HG03060 (cell line): ENCODE measurements around the gene TAF10.

Experiments used
- ATAC-seq: cut with Tn5 transposase; IDR thresholded peaks from one replicate; pipeline ENCODE4 v1.9.1; 2021; ENCODE audit warnings: low read depth, moderate number of reproducible peaks; ENCODE audit not compliant: unreplicated experiment

TAF10 gene

DNA sequence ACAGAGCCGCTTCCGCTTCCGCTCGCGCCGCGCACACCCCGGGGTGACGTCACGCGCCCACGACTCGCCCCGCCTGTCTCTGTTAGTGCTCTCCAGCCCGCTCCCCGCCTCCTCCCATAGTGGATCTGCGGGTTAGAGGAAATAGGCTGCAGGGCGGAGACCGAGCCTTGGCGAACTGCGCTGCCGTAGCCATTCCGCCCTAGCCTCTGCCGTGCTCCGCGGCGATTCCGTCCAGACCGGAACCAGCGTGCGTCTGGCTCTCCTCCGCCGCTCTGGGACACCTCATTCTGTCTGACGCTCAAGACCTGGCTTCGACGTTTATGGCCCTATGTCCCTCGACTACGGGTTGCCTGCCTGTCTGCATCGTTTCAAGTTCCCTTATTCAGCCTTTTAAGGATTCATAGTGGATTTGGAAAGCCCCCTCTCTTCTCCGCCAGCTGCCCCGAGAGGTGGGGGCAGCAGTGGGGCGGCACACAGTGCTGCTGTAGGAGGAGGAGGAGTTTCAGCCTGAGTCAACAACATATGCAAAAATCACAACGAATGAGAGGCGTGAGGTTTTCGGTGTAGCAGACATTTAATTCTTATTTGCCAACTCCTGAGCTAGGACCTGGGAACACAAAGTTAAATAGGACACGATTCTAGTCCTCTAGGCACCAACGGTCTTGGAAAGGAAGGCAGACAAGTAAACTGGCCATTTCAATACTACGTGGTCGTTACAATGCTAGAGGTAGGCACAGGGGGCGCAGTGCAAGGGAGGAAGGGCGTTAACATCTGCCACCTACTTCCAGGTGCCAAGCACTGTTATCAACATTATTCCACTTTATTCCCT is at the start of gene TAF10:
Gene TAF10, minus strand, starts transcription at position 4 of the 829 bp plus-strand sequence. CDS start 27 bp downstream, outside the sequence.
- peak; percentile 58 for ATAC-seq

DNA sequence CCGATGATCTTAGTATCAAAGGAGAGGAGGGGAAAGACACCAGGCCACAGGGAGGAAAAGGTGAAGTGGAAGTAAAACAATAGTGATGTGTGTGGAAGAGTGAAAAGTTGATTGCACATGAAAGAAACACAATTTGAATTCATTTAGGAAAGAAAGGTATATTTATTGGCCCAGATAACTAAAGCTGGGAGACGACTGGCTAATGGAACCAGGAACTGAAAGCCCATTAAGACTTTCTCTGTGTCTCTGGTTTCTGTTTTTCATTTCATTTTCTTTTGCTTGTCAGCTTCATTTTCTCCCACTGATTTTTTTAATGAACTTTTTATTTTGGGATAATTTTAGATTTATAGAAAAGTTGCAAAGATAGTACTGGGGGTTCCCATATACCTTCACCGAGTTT is 48.7 kb upstream of the TAF10 start:
- ATAC-seq: no peak

- no peak for ATAC-seq
These were observed 46.6 kb upstream of the TAF10 start for GRCh38 chr11:6658647-6659046.

DNA sequence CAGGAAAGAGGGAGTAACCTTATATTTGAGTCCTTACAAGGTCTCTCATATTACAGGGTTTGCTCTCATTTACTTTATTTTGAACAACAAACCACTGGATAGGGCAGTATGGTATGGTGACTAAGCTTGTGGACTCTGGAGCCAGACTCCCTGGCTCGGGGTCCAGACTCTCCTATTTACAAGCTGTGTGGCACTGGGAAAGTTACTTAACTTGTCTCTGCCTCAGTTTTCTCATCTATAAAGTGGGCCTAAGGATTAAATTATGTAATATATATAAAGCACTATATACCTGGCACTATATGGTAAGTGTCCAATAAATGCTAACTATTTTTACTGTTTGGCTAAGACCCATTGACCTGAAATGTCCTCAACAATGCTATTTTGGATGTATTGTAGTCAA is 45.3 kb upstream of the TAF10 start:
- no peak for ATAC-seq

DNA sequence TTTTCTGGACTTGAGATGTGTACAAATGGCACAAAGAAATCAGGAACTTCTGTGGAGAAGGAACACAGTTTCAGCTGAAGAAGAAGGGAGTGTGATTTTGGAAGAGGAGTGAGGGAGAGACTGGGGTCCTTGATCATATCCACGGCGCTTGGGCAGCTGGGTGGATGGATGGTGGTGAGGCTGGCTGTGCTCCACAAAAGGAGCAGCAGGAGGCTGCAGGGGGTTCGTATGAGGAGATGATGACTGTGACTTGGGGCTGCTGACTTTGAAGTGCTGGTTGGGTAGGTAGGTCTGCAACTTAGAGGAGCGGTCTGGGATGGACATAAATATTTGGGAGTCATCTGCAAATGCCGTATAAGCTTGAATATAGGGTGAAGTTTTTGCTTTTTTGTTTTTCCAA is 44.9 kb upstream of the TAF10 start:
- no peak for ATAC-seq

DNA sequence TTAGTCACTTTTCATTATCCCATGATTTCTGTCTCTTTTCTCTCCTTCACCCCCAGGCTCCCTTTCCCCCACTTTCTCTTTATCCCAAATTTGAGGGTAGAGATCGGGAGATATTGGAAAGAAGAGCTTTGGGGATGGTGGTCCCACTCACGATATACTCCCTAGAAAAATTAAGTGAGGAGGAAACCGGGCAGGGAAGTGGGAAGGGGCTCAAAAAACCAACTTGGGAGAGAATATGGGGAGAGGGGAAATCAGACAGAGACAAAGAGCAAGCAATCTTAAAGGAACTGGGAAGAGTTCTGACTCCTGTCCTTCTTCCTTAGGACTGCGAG is 44.5 kb upstream of the TAF10 start:
- ATAC-seq: no peak

DNA sequence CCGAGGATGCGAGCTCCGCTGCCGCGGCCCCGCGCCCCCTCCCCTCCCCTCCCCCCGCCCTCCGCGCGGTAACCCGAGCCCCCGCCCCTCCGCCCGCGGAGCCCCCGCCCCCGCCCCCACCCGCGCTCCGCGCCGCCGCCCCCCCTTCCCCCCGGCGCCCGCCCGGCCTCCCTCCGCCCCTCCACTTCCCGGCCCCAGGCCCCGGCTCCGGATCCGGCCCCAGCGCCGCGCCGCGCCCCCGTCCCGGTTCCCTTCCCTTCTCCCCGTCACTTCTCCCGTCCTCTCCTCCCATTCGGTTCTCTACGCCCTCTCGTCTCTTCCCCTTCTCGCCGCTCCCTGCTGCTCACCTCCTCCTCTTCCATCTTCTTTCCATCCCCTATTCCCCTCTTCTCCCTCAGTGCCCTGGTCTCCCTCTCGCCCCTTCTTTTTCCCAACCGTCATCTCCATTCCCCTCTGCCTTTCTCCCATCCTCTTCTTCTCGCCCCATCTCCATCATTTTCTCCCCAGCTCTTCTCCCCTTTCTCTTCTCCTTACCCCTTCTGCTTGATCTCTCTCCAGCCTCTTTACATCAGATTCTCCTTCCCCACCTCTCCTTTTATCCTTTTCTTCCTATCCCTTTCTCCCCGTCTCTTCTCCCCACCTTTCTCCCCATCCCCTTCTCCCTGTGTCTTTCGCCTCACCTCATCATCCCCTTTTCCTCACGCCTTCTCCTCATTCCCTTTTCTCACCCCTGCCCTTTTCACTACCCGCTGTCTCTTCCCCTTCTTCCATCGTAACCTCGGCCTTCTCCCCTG is 44.0 kb upstream of the TAF10 start, which contains the start of gene DCHS1:
Gene DCHS1, minus strand, starts transcription at position 20 of the 794 bp plus-strand sequence. CDS start 14,196 bp downstream, outside the sequence.
- ATAC-seq: no peak

GRCh38 chr11:6655020-6655789 is 43.2 kb upstream of the TAF10 start:
- ATAC-seq: no peak

GRCh38 chr11:6654281-6655019 is 42.4 kb upstream of the TAF10 start:
- no peak for ATAC-seq

DNA sequence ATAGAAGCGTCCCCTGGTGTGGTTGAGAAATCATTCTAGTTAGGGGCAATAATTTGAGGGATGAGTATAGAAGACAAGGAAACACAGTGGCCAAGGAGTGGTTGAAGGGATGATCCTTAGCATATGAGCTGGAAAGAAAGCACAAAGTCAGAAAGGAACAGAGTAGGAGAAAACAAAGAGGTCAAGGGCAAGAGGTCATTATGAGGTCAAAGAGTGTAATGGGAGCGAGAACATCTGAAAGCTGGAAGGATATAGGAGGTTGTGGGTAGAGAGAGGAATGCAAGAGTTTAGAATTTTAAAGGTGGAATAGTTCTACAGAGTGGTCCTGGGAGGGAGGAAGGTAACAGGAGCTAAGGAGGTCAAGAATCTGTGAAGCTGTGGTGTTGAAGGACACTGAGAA is 41.6 kb upstream of the TAF10 start:
- no peak for ATAC-seq

DNA sequence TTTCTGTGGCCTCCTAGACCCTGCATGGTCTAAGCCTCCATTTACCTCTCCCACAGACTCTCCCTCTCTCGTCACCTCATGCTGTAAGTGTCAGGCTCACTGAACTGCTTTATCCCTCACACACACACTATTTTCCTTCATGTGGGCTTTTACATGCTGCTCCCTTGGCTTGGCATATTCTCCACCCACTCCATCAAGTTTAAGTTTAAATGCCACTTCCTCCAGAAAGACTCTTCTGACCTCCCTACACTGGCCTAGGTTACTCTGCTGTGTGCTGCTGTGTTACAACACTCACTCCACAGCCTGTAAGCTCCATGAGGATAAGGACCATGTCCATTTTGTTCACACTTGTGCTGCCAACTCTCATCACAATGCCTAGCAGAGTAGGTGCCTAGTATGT is 41.1 kb upstream of the TAF10 start:
- no peak for ATAC-seq

- no peak for ATAC-seq
These were observed 40.2 kb upstream of the TAF10 start for GRCh38 chr11:6652182-6652581.

- ATAC-seq: no peak
These were observed 39.0 kb upstream of the TAF10 start for GRCh38 chr11:6650980-6651379.

DNA sequence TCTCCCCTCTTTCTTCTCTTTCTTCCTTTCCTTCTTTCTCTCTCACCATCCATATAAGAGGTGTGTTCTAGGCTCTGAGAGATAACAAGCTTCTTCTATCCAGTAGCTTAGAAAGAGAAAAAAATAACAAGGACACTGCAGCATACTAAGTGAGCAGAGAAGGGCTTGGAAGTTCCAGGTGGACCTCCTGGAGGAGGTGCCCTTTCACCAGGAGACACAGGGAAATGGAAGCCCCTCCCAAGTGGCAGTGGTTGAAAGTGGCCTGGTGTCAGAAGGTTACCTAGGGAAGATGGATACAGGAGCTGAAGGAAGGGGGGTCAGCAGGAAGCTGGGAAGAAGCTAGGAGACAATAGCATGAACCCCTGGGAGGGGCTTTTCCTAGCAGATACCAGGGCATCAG is 38.1 kb upstream of the TAF10 start:
- ATAC-seq: no peak

GRCh38 chr11:6648501-6648900 is 36.5 kb upstream of the TAF10 start:
- no peak for ATAC-seq

- ATAC-seq: no peak
These were observed 35.8 kb upstream of the TAF10 start for GRCh38 chr11:6647836-6648235.

- peak; percentile 85 for ATAC-seq
These were observed 35.1 kb upstream of the TAF10 start for GRCh38 chr11:6646918-6647679.

- no peak for ATAC-seq
These were observed 34.5 kb upstream of the TAF10 start for GRCh38 chr11:6646576-6646917.

- no peak for ATAC-seq
These were observed 34.1 kb upstream of the TAF10 start for GRCh38 chr11:6646071-6646470.

GRCh38 chr11:6642957-6643356 is 30.9 kb upstream of the TAF10 start:
- ATAC-seq: no peak
